Hematopoietic multipotent progenitor cell treated with erythropoietin and hydrocortisone succinate and interleukin-3 and kit ligand, for 15 days (in vitro differentiated cells): ENCODE results near the gene BAZ2A.

ENCODE experiments used
- DNase-seq: peaks from one replicate; pipeline ENCODE4 v3.0.0-alpha.2; 2015; ENCODE audit warnings: low spot score

The BAZ2A gene

GRCh38 chr12:56634837-56635791 lies 5.0 kb upstream of the BAZ2A start:
- DNase-seq = peak; percentile 79

- DNase-seq = peak; percentile 33
Measured at GRCh38 chr12:56634242-56634836, 4.2 kb upstream of the BAZ2A start.

DNA sequence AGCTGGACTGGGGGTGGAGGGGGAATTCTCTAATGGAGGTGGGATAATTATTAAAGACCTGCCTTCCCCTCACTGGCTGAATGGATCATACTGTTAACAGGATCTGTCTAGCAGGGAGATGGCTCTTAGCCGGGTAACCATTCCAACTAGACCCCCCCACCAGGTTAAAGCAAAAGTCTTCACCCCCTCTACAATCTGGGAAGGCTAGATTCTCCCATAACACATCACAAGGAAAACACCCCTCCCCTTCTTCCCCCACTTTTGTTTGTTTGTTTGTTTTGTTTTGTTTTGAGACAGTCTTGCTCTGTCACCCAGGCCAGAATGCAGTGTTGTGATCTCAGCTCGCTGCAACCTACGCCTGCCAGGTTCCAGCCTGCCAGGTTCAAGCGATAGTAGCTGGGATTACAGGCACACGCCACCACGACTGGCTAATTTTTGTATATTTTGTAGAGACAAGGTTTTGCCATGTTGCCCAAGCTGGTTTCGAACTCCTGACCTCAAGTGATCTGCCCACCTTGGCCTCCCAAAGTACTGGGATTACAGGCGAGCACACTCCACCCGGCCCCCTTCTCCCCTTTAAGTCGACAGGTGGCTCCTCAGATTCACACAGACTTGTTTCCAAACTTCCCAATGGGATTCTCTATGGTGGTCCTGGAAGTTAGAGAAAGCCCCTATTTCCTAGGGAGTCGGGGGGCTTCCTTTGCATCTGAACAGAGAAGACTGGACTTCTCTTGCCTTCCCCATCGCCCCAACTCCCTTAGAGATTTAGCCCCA lies 3.5 kb upstream of the BAZ2A start:
- no peak for DNase-seq

DNA sequence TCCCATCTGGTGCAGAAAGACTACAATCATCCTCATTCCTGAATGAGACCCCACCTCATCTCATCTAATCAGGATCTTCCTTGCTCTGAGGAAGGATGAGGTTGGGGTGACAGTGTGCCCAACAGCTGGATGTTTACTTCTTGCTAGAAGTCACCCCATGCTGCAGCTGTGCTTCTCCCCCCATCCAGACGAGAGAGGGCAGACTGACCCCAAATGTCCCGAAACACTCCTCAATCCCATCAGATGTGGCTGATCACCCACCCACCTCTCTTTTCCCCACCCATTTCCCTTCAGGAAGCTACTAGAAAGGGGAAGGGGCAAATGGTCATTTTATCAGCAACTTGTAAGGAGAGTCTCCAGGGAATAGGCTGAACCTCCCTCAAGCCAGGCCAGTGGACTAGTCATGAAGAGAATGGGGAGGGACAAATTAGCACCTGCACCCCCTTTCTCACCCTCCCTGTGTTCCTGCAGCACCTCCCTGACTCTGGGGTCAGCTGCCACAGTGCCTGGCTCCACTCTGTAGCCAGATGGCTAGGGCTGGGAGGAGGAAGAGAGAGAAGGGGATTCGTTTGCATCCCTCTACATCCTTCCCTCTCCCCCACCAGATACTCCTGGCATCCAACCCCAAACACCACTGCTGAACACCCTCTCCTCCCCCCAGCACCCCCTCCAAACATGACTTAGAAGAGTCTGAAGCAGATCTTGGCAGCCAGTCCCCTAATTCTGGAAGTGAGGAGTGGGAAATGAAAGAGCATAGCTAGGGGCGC lies 2.8 kb upstream of the BAZ2A start:
- no peak for DNase-seq

DNA sequence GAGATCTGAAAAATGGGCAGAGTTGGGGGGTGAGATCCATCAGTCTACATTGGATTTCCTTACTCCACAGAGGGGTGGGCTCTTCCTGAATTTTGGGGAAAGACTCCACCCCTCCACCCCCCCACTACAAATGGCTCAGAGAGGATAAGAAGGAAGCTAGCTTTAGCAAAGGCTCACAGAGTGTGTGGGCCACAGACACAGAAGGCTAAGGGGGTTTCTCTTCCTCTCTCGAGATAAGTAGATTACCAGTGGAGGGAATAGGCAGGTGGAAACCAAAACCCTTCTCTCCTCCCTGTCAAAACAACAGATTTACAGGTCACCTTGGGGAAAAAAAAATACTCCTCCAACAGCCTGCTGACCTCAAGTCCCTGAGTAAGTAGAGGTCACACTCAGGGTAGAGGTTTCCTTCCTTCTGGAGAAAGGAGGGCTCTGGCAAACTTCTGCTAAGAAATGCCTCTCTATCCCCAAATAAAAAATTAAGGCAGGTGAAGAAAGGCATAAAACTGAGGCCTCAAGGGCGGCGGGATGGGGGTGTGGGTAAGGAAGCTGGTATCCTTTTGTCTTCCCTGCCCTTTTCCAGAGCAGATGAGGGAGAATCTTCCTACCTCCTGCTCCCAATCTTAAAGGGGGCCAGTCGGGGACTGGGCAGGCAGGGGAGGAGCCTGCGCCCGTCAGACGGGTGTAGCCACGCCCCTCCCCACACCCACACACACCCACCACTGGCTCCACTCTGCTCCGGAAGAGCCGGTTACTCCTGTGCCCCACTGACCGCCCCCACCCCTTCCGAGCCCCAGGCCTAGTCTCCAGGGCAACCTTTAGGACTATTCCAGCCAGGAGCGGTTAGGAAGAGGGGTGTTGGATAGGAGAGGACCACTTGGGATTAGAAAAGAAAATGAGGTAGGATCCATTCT lies 1.9 kb upstream of the BAZ2A start:
- DNase-seq = peak; percentile 75

- DNase-seq = no peak
Measured at GRCh38 chr12:56629459-56630179, 507 bp downstream of the BAZ2A start.

GRCh38 chr12:56628671-56629458 lies 1.3 kb downstream of the BAZ2A start:
- peak; percentile 38 for DNase-seq

- no peak for DNase-seq
Measured at GRCh38 chr12:56626701-56627100, 3.4 kb downstream of the BAZ2A start.

DNA sequence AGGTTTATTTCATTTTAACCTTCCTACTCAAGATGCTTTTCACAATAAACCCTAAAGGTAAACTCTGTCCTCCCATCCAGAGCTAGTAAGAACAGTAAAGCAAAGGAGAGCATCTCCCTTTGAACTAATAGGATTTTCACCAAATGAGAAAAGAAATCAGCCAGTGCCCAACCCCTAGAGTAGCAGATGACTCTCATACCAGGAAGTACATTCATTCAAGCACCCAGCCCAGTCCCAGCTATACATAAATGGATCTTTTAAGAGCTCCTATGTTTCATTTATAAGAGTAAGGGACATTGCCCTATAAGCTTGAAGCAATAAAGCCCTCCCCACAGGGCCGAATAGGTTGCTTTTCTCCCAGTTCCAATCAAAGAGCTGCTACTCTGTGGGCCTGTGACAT lies 7.6 kb downstream of the BAZ2A start:
- DNase-seq = no peak

DNA sequence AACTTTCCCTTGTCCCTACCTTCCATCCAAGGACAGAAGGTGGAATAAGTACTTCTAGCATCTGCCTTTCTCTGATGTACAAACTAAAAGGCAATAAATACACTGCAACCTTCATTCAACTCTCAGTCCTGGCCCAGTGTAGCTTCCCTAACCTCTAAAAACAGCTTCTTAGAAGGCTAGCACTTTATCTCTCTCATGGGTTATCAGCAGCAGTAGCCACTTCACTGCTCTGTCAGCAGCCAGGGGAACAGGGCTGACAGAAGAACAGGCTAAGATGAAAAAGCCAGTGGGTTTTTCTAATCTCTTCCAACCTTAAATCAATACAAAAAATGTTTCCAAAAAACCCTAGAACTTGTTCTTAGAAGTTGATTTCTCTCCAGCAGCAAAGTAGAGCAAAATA lies 13.2 kb downstream of the BAZ2A start:
- no peak for DNase-seq

DNA sequence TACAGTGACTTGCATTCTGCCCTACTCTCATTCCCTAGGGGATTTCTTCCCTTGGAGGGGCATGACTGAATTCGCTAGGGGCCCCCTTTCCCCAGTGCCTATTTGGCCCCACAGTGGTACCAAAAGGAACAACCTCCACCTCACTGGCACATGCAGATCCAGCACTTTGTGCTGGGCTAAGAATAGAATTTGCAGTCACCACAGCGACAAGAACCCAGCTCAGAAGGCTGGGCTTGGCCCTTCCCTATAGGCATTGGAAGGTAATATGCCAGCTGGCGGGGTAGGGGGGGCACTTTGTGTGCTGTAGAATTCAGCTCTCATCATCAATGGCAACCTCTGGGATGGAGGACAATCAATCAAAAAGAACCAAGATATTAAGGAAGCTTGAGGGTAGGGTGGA lies 13.9 kb downstream of the BAZ2A start:
- DNase-seq = no peak

GRCh38 chr12:56614627-56615026 lies 15.5 kb downstream of the BAZ2A start:
- DNase-seq = no peak

DNA sequence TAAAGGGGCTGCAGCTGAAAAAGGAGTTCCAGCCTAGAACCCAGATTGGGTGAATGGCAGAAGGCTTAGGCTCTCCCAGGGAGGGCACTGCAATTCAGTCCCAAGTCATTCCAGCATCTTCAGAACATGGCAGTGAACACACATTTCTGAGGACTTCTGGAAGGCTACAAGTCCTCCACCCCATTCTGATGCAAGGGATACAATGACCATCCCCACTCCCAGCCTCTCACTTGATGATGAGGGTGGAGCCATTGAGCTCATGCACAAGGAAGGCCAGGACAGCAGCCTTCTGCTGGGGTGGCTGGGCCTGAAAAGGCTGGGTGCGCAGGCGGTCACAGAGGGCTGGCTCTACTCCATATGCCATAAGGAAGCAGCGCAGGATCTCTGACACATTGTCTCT lies 25.8 kb downstream of the BAZ2A start:
- DNase-seq = no peak

DNA sequence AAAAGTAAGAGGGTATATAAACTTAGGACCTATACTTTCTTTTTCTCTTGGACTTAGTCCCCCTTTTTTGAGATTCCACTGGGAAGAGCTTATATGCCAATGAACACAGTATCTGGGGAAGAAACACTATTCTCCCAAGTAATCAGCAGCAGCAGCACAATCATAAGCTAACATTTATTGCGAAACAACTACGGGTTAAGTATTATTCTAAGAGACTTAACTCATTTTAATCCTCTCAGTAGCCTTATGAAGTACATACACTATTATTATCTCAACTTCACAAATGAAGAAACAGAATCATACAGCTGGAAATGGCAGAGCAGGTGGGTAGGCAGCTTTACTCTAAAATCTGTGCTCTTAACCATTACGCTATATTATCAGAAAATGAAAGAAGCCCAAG lies 27.9 kb downstream of the BAZ2A start:
- DNase-seq = no peak

GRCh38 chr12:56601503-56601902 lies 28.6 kb downstream of the BAZ2A start:
- DNase-seq = peak; percentile 45

DNA sequence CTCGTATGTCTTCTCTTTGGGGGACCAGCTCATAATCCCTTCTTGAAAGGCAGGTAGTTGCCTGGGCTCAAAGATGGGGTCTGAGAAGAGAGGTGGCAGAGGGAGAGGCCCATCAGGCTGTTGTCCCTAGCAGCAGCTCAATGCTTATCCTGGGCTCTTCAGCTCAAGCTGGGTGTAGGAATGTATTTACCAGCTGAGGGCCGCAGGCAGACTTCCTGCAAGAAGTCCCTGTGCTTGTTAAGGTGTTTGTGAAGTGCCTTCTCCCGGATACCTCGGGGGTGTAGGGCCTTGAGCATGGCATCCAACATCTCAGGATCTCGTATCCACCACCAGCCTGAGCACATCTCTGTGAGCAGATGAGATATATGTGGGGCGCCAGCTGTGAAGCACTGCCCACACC lies 29.4 kb downstream of the BAZ2A start:
- DNase-seq = no peak

DNA sequence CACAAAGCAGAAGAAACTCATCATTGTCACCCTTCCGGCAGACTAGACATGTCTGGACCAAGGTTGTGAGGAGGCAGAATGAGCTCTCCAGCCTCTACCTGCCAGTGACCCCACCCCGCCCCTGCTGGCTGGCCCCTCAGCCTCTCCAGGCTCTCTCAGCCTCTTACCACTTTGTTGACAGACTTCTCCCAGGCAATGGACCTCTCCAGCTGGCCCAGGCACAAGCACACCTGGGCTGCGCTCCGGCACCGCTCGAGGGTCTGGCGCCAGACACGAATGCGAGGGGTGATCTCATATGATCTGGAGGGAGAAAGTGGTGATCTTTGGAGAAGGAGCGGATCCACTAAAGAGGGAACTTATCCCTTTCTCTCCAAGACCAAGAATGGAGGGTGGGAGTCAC lies 30.3 kb downstream of the BAZ2A start:
- DNase-seq = no peak

DNA sequence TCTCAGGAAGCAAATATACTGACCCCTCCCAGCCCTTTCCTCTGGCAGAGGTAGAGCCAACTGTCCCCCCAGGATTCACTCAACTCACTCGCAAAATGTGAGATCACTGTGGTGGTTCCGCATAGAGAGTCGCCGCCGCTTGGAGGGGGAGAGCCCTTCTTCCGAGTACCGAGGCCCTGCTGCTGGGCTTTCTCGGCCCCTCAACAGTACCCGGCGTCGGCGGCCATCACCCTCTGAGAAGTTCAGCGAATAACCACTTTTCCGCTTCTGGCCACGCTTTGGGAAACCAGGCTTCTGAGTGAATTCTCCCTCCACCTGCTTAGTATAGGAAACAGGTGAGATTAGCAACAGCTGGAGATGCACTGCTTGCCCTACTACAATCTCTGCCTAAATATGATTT lies 31.1 kb downstream of the BAZ2A start:
- DNase-seq = no peak

DNA sequence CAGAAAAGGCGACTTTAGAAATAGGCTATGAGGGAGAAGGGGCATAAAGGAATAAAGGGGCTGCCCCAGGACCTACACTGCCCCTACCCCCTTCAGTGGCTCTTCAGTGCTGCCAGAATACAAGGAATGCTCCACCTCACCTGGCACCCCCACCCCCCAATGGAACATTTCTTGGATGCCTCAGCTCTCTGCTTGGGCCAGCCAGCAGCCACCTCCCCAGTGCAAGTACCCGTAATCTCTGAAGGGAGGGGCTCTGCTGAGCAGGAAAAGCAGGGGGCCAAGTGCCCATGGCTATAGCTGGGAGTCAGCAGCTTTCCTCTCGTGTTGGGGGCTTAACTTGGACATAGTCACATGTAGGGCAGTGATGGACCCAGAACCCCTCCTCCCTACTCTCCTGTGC lies 33.3 kb downstream of the BAZ2A start:
- DNase-seq = no peak
